Left forelimb (tissue), 1 donor: ENCODE measurements around the gene FTSJ1.
"Not testable (repeated sequence)": the region's sequence is repeated elsewhere in the genome, so short reads cannot be mapped to it uniquely, and the experiment has no call there.

Experiments used
- DNase-seq: peaks from one replicate; pipeline ENCODE4 v3.0.0-alpha.2; 2018; ENCODE audit warnings: low spot score

Gene FTSJ1

GRCh38 chrX:48525853-48526252 is 49.9 kb downstream of the FTSJ1 start:
- not testable (repeated sequence) for DNase-seq

GRCh38 chrX:48530736-48531135 is 54.7 kb downstream of the FTSJ1 start:
- no peak for DNase-seq

GRCh38 chrX:48531358-48531959 is 55.5 kb downstream of the FTSJ1 start:
- DNase-seq: no peak

GRCh38 chrX:48532161-48532560 is 56.2 kb downstream of the FTSJ1 start:
- DNase-seq: no peak

- DNase-seq: no peak
These were observed 57.2 kb downstream of the FTSJ1 start for GRCh38 chrX:48533165-48533564.
